Vagina (tissue), 2 donors: ENCODE data around the gene POC1B. TPM values are rescaled to one million over a fixed set of nuclear protein-coding genes. Genes with fewer than 3 reads are reported as not detected.

Experiments
- DNase-seq, 2 donors: peaks; one replicate each; pipeline ENCODE4 v3.0.0-alpha.2; 2017; ENCODE audit errors: extremely low spot score in 2 of 2
- H3K27ac ChIP-seq: fragments of 200-600 bp; sonication (generic); one replicate; pipeline ENCODE4 v1.5.1; 2019
- H3K27me3 ChIP-seq: fragments of 200-600 bp; sonication (generic); one replicate; pipeline ENCODE4 v1.5.1; 2019
- H3K36me3 ChIP-seq, 2 donors: fragments of 200-600 bp; sonication (generic); one replicate each; pipeline ENCODE4 v1.5.1; 2017 to 2019
- H3K4me1 ChIP-seq: fragments of 200-600 bp; sonication (generic); one replicate; pipeline ENCODE4 v1.5.1; 2019
- H3K4me3 ChIP-seq, 2 donors: fragments of 200-600 bp; sonication (generic); 1 replicate in 1 of 2; 2 replicates in 1 of 2; pipeline ENCODE4 v1.5.1; 2016 to 2019
- H3K9me3 ChIP-seq: fragments of 200-600 bp; sonication (generic); one replicate; pipeline ENCODE4 v1.5.1; 2019
- CTCF ChIP-seq, 3 experiments: fragments of 450-650 bp in 2 of 3; fragments of 200-600 bp in 1 of 3; sonication (generic) in 1 of 3; IDR thresholded peaks; one replicate each; pipeline ENCODE4 v1.5.1; 2017 to 2019; ENCODE audit warnings: antibody characterized with exemption in 3 of 3, mild to moderate bottlenecking in 2 of 3, moderate library complexity in 2 of 3
- POLR2A ChIP-seq, 2 donors: fragments of 450-650 bp; IDR thresholded peaks; one replicate each; pipeline ENCODE4 v1.6.1; 2017; ENCODE audit warnings: antibody characterized with exemption in 2 of 2, mild to moderate bottlenecking in 2 of 2, moderate library complexity in 2 of 2
- POLR2AphosphoS5 ChIP-seq, 2 donors: sonication (generic); formaldehyde crosslinking; IDR thresholded peaks; one replicate each; pipeline ENCODE4 v1.9.0; 2017; ENCODE audit warnings: antibody characterized with exemption in 2 of 2, mild to moderate bottlenecking in 2 of 2, low read depth in 1 of 2; ENCODE audit not compliant: insufficient read depth in 1 of 2
- intact Hi-C: fragments of 100-400 bp; cut with DNase I; formaldehyde crosslinking; loops from one replicate; pipeline ENCODE4 v1.15.1; 2023
- total RNA-seq: library from RNA; depleted of rRNA; stranded (reverse); fragments of >200 nt; gene quantifications from one replicate; pipeline ENCODE4 v1.2.3, GENCODE V29; 2016

The POC1B gene
- total RNA-seq, 1 donor from 2014 or later = 18.9 TPM

GRCh38 chr12:89513544-89513943 lies 12.3 kb downstream of the POC1B start:
- DNase-seq = no peak
- intact Hi-C loops = no loop called here
- H3K27ac ChIP-seq = no peak overlapping the region
- H3K36me3 ChIP-seq = no peaks in the 10 kb centered on the region
- H3K4me3 ChIP-seq = no peak overlapping the region
- TF ChIP-seq CTCF (IDR thresholded peaks at IDR 0.05) (no peak), POLR2A (IDR thresholded peaks at IDR 0.05) (no peak), POLR2AphosphoS5 (IDR thresholded peaks at IDR 0.05; ENCODE audit: insufficient read depth in 1 of 2, low read depth in 1 of 2) (no peak)
- no peaks in the 10 kb centered on the region for H3K4me1 ChIP-seq
- no peaks in the 10 kb centered on the region for H3K9me3 ChIP-seq
- no peaks in the 10 kb centered on the region for H3K27me3 ChIP-seq

DNA sequence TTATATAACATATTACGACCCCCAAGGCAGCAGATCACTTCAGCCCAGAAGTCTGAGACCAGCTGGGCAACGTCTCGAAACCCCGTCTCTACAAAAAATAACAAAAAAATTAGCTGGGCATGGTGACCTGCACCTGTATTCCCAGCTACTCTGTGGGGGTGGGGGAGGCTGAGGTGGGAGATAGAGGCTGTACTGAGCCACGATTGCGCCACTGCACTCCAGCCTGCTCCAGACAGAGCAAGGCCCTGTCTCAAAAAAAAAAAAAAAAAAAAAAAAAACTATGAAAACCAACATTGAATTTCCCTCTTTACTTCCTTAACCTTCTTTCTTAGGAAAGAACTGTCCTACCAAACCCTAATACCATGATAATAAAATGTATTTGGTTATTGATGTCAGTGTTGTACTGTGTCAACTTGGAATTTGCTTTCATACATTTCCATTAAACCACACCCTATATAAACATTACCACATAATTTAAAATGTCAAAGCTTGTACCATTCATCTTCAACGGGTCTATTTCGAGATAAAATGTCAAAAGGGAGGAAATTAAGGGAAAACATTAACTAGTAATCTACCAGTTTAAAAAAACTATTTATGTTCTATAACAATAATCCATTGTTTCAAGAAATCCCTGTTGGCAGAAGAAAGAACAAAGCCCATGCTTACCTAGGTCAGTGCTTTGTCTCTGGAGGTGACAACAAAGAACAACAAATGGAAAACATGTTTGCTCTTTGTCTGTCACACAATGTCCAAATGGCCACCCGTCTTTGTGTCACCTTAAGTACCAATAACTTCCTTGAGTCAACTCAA lies 18.6 kb downstream of the POC1B start:
- intact Hi-C loops = no loop called here
- H3K27me3 ChIP-seq = no peaks in the 10 kb centered on the region
- no peak for TF ChIP-seq POLR2A (IDR thresholded peaks at IDR 0.05)
- TF ChIP-seq CTCF (IDR thresholded peaks at IDR 0.05) = no peak
- TF ChIP-seq POLR2AphosphoS5 (IDR thresholded peaks at IDR 0.05; ENCODE audit: insufficient read depth in 1 of 2, low read depth in 1 of 2) = no peak

DNA sequence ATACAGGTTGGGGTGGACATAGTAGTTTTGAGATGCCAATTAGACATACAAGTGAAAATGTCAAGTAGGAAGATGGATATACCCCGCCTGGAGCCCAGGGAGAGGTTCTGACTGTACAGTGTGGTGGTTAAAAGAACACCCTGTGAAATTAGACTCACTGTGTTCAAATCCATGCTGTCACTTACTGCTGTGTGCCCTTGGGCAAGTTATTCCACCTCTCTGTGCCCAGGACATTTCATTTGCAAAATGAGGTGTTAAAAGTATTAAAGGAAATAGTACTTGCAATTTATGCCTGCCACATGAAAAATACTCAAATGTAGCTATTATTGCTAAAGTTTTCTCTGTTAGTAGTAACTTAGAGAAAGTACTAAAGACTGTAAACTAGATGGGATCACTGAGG lies 19.8 kb downstream of the POC1B start:
- no peak for TF ChIP-seq POLR2AphosphoS5 (IDR thresholded peaks at IDR 0.05; ENCODE audit: insufficient read depth in 1 of 2, low read depth in 1 of 2)
- no peak for TF ChIP-seq POLR2A (IDR thresholded peaks at IDR 0.05)
- TF ChIP-seq CTCF (IDR thresholded peaks at IDR 0.05) = no peak
- H3K9me3 ChIP-seq = no peaks in the 10 kb centered on the region
- intact Hi-C loops = no loop called here
- H3K4me3 ChIP-seq = no peak overlapping the region
- no peaks in the 10 kb centered on the region for H3K36me3 ChIP-seq
- peaks cover 14% of the 10 kb centered on the region for H3K4me1 ChIP-seq
- H3K27me3 ChIP-seq = no peaks in the 10 kb centered on the region
- H3K27ac ChIP-seq = no peak overlapping the region
- no peak for DNase-seq

More for the DNA sequence above, 18.6 kb downstream of the POC1B start:
- Histone ChIP-seq H3K27ac (no peak overlapping the region), H3K4me3 (no peak overlapping the region), H3K36me3 (no peaks in the 10 kb centered on the region), H3K4me1 (peaks cover 14% of the 10 kb centered on the region), H3K9me3 (no peaks in the 10 kb centered on the region)
- DNase-seq = no peak

GRCh38 chr12:89504560-89505346 lies 21.1 kb downstream of the POC1B start:
- Histone ChIP-seq H3K4me1 (peaks cover 14% of the 10 kb centered on the region), H3K4me3 (no peak overlapping the region), H3K27me3 (no peaks in the 10 kb centered on the region), H3K36me3 (no peaks in the 10 kb centered on the region), H3K27ac (no peak overlapping the region), H3K9me3 (no peaks in the 10 kb centered on the region)
- intact Hi-C loops = no loop called here
- TF ChIP-seq POLR2A (IDR thresholded peaks at IDR 0.05) (no peak), POLR2AphosphoS5 (IDR thresholded peaks at IDR 0.05; ENCODE audit: insufficient read depth in 1 of 2, low read depth in 1 of 2) (no peak), CTCF (IDR thresholded peaks at IDR 0.05) (no peak)
- DNase-seq = no peak
